Stimulated activated CD4-positive, alpha-beta T cell treated with anti-CD3 and anti-CD28 coated beads, Interleukin-12 subunit alpha, Interleukin-12 subunit beta, amount 100 ng/mL, for 24 hours (primary cell): ENCODE measurements around the gene NXT2.
"Not testable (repeated sequence)": the region's sequence is repeated elsewhere in the genome, so short reads cannot be mapped to it uniquely, and the experiment has no call there.

ENCODE experiments used
- DNase-seq, 2 experiments: peaks; one replicate each; pipeline ENCODE4 v3.0.0-alpha.2; 2020; ENCODE audit warnings: low read depth in 2 of 2

Gene NXT2

GRCh38 chrX:109536439-109537323 is at the start of gene NXT2:
Gene NXT2, plus strand, starts transcription at chrX:109536844. Its CDS starts 163 bp downstream, at chrX:109537007.
- DNase-seq: peak; percentile 51 to 73

GRCh38 chrX:109487640-109488039 is 49.0 kb upstream of the NXT2 start:
- no peak for DNase-seq

- no peak for DNase-seq
These were observed 47.5 kb upstream of the NXT2 start for GRCh38 chrX:109489174-109489573.

- no peak for DNase-seq
These were observed 38.2 kb upstream of the NXT2 start for GRCh38 chrX:109498434-109498833.

GRCh38 chrX:109501176-109501575 is 35.5 kb upstream of the NXT2 start:
- no peak for DNase-seq

GRCh38 chrX:109508915-109509314 is 27.7 kb upstream of the NXT2 start:
- DNase-seq: no peak

- DNase-seq: no peak
These were observed 25.5 kb upstream of the NXT2 start for GRCh38 chrX:109511113-109511512.

GRCh38 chrX:109519001-109519400 is 17.6 kb upstream of the NXT2 start:
- DNase-seq: no peak

GRCh38 chrX:109533005-109533404 is 3.6 kb upstream of the NXT2 start:
- DNase-seq: no peak

GRCh38 chrX:109533631-109534030 is 3.0 kb upstream of the NXT2 start:
- no peak for DNase-seq

GRCh38 chrX:109534933-109535332 is 1.7 kb upstream of the NXT2 start:
- no peak for DNase-seq

- no peak for DNase-seq
These were observed 1.1 kb upstream of the NXT2 start for GRCh38 chrX:109535578-109535977.

GRCh38 chrX:109537324-109537665 is 651 bp downstream of the NXT2 start:
- no peak for DNase-seq

- DNase-seq: not testable (repeated sequence)
These were observed 2.4 kb downstream of the NXT2 start for GRCh38 chrX:109539007-109539406.

- DNase-seq: no peak
These were observed 17.2 kb downstream of the NXT2 start for GRCh38 chrX:109553862-109554261.

GRCh38 chrX:109576083-109576482 is 39.4 kb downstream of the NXT2 start:
- DNase-seq: not testable (repeated sequence)

GRCh38 chrX:109577055-109577454 is 40.4 kb downstream of the NXT2 start:
- no peak for DNase-seq

- no peak for DNase-seq
These were observed 42.3 kb downstream of the NXT2 start for GRCh38 chrX:109578916-109579315.

- DNase-seq: no peak
These were observed 48.8 kb downstream of the NXT2 start for GRCh38 chrX:109585488-109585887.

GRCh38 chrX:109590176-109590575 is 53.5 kb downstream of the NXT2 start:
- DNase-seq: no peak
